Measurements from ENCODE around the gene YJEFN3. TPM values are rescaled to one million over a fixed set of nuclear protein-coding genes. Genes with fewer than 3 reads are reported as not detected.

The YJEFN3 gene
- total and polyA plus RNA-seq, 2 of the 8 experiments (the other 6 are each of a cell fraction or from before 2014, with no cell fraction given), result 5.7 to 9.4 TPM

GRCh38 chr19:19561946-19562664 lies 33.4 kb downstream of the YJEFN3 start (continued):
- TF ChIP-seq E2F6 (IDR thresholded peaks at IDR 0.05), result no peak
- TF ChIP-seq MAX (IDR thresholded peaks at IDR 0.05), result no peak
- TF ChIP-seq CHD1 (IDR thresholded peaks at IDR 0.05; ENCODE audit: low read depth, low read length), result no peak
- TF ChIP-seq CHD2 (IDR thresholded peaks at IDR 0.05; ENCODE audit: low read length), result no peak
- TF ChIP-seq, protein P1, sequence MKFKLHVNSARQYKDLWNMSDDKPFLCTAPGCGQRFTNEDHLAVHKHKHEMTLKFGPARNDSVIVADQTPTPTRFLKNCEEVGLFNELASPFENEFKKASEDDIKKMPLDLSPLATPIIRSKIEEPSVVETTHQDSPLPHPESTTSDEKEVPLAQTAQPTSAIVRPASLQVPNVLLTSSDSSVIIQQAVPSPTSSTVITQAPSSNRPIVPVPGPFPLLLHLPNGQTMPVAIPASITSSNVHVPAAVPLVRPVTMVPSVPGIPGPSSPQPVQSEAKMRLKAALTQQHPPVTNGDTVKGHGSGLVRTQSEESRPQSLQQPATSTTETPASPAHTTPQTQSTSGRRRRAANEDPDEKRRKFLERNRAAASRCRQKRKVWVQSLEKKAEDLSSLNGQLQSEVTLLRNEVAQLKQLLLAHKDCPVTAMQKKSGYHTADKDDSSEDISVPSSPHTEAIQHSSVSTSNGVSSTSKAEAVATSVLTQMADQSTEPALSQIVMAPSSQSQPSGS (IDR thresholded peaks at IDR 0.05; ENCODE audit: low read length), result no peak
- no peak for TF ChIP-seq NRF1 (IDR thresholded peaks at IDR 0.05; ENCODE audit: low read depth, low read length)

All from H1 (cell line).